Activated CD4-positive, alpha-beta T cell treated with anti-CD3 and anti-CD28 coated beads, Interleukin-2, amount 50 U/mL, for 1 hour (primary cell): ENCODE results near the gene FHOD3.

Experiments used
- DNase-seq: peaks from one replicate; pipeline ENCODE4 v3.0.0-alpha.2; 2020

Gene FHOD3

GRCh38 chr18:36643061-36643460, 345.5 kb downstream of the FHOD3 start:
- no peak for DNase-seq

- no peak for DNase-seq
These were observed 351.3 kb downstream of the FHOD3 start for GRCh38 chr18:36648803-36649202.

GRCh38 chr18:36649205-36649604, 351.7 kb downstream of the FHOD3 start:
- no peak for DNase-seq

GRCh38 chr18:36650266-36650665, 352.8 kb downstream of the FHOD3 start:
- no peak for DNase-seq

GRCh38 chr18:36650906-36651305, 353.4 kb downstream of the FHOD3 start:
- DNase-seq, result no peak

GRCh38 chr18:36652503-36652902, 355.0 kb downstream of the FHOD3 start:
- DNase-seq, result no peak

- DNase-seq, result no peak
These were observed 355.8 kb downstream of the FHOD3 start for GRCh38 chr18:36653141-36653869.

GRCh38 chr18:36653870-36654269, 356.4 kb downstream of the FHOD3 start:
- no peak for DNase-seq

GRCh38 chr18:36655074-36655473, 357.6 kb downstream of the FHOD3 start:
- DNase-seq, result no peak

- DNase-seq, result no peak
These were observed 358.4 kb downstream of the FHOD3 start for GRCh38 chr18:36655930-36656329.

GRCh38 chr18:36658611-36659010, 361.1 kb downstream of the FHOD3 start:
- DNase-seq, result no peak

GRCh38 chr18:36660311-36660710, 362.8 kb downstream of the FHOD3 start:
- DNase-seq, result no peak

- DNase-seq, result no peak
These were observed 364.5 kb downstream of the FHOD3 start for GRCh38 chr18:36661999-36662398.

GRCh38 chr18:36663312-36663711, 365.8 kb downstream of the FHOD3 start:
- no peak for DNase-seq

- no peak for DNase-seq
These were observed 368.4 kb downstream of the FHOD3 start for GRCh38 chr18:36665952-36666351.

GRCh38 chr18:36667811-36668210, 370.3 kb downstream of the FHOD3 start:
- no peak for DNase-seq

- no peak for DNase-seq
These were observed 370.8 kb downstream of the FHOD3 start for GRCh38 chr18:36668349-36668748.

- no peak for DNase-seq
These were observed 375.2 kb downstream of the FHOD3 start for GRCh38 chr18:36672437-36673344.

- no peak for DNase-seq
These were observed 375.9 kb downstream of the FHOD3 start for GRCh38 chr18:36673452-36673851.

- DNase-seq, result no peak
These were observed 377.6 kb downstream of the FHOD3 start for GRCh38 chr18:36675076-36675475.

GRCh38 chr18:36675542-36675941, 378.0 kb downstream of the FHOD3 start:
- DNase-seq, result no peak

GRCh38 chr18:36676629-36677028, 379.1 kb downstream of the FHOD3 start:
- no peak for DNase-seq

GRCh38 chr18:36680042-36680441, 382.5 kb downstream of the FHOD3 start:
- DNase-seq, result no peak

- DNase-seq, result no peak
These were observed 388.1 kb downstream of the FHOD3 start for GRCh38 chr18:36685580-36685979.
